CD4-positive, CD25-positive, alpha-beta regulatory T cell (primary cell): Measurements from ENCODE around the gene CD300C. TPM values are rescaled to one million over a fixed set of nuclear protein-coding genes. Genes with fewer than 3 reads are reported as not detected.

Experiments used
- ATAC-seq, 2 donors: fragments of 150-1000 bp; cut with Tn5 transposase; one replicate each; pipeline ENCODE4 v1.10.0; 2021; ENCODE audit warnings: low read depth in 2 of 2, moderate number of reproducible peaks in 2 of 2, moderate library complexity in 1 of 2
- DNase-seq, 3 donors: peaks; one replicate each; pipeline versions ENCODE4 v3.0.0 to v3.0.0-alpha.2; 2012 to 2022; ENCODE audit warnings: mixed read lengths in 1 of 3
- H3K27ac ChIP-seq: one replicate; pipeline ENCODE4 v1.7.0; 2013; ENCODE audit warnings: mild to moderate bottlenecking, low read length; ENCODE audit not compliant: insufficient read depth, poor library complexity, severe bottlenecking
- H3K27me3 ChIP-seq: one replicate; pipeline ENCODE4 v1.7.0; 2013; ENCODE audit warnings: low read length; ENCODE audit not compliant: control insufficient read depth, insufficient read depth
- H3K36me3 ChIP-seq: one replicate; pipeline ENCODE4 v1.7.0; 2013; ENCODE audit warnings: mild to moderate bottlenecking, low read length, moderate library complexity; ENCODE audit not compliant: control insufficient read depth, insufficient read depth
- H3K4me1 ChIP-seq: 2 replicates; pipeline ENCODE4 v1.7.0; 2013; ENCODE audit warnings: mild to moderate bottlenecking, low read length; ENCODE audit not compliant: insufficient read depth, control insufficient read depth, poor library complexity, severe bottlenecking
- H3K4me3 ChIP-seq: one replicate; pipeline ENCODE4 v1.7.0; 2013; ENCODE audit warnings: low read depth, mild to moderate bottlenecking, low read length, moderate library complexity
- H3K9me3 ChIP-seq, 2 experiments: 1 replicate in 1 of 2; 2 replicates in 1 of 2; pipeline ENCODE4 v1.7.0; 2013; ENCODE audit warnings: low read length in 2 of 2, mild to moderate bottlenecking in 1 of 2, moderate library complexity in 1 of 2; ENCODE audit not compliant: control insufficient read depth in 2 of 2
- H3K27ac Mint-ChIP-seq, 3 donors: one replicate each; pipeline ENCODE4 v1.8.0; 2020 to 2022; ENCODE audit warnings: mild to moderate bottlenecking in 3 of 3, mixed read lengths in 3 of 3, moderate library complexity in 2 of 3
- H3K27me3 Mint-ChIP-seq: one replicate; pipeline ENCODE4 v1.8.0; 2022; ENCODE audit warnings: mild to moderate bottlenecking, mixed read lengths
- H3K36me3 Mint-ChIP-seq: one replicate; pipeline ENCODE4 v1.8.0; 2020; ENCODE audit warnings: mixed read lengths
- H3K4me1 Mint-ChIP-seq, 4 donors: one replicate each; pipeline ENCODE4 v1.8.0; 2020 to 2022; ENCODE audit warnings: mixed read lengths in 4 of 4, mild to moderate bottlenecking in 1 of 4
- H3K4me3 Mint-ChIP-seq, 4 donors: one replicate each; pipeline ENCODE4 v1.8.0; 2020 to 2022; ENCODE audit warnings: mild to moderate bottlenecking in 4 of 4, mixed read lengths in 4 of 4, moderate library complexity in 3 of 4
- H3K9me3 Mint-ChIP-seq, 7 donors: one replicate each; pipeline ENCODE4 v1.8.0; 2020 to 2022; ENCODE audit warnings: mixed read lengths in 7 of 7, mild to moderate bottlenecking in 3 of 7, moderate library complexity in 2 of 7
- polyA plus RNA-seq, 4 donors: library from polyadenylated mRNA; unstranded; fragments of 300-500 nt; fragmentation: Illumina TruSeq; gene quantifications; one replicate each; pipeline ENCODE4 v1.2.3, GENCODE V29; 2021
- total RNA-seq: library from RNA; stranded (reverse); gene quantifications from one replicate; pipeline ENCODE4 v1.2.3, GENCODE V29; 2022

The CD300C gene
- total and polyA plus RNA-seq, 5 donors from 2014 or later, result 0.15 TPM; not detected in 4

DNA sequence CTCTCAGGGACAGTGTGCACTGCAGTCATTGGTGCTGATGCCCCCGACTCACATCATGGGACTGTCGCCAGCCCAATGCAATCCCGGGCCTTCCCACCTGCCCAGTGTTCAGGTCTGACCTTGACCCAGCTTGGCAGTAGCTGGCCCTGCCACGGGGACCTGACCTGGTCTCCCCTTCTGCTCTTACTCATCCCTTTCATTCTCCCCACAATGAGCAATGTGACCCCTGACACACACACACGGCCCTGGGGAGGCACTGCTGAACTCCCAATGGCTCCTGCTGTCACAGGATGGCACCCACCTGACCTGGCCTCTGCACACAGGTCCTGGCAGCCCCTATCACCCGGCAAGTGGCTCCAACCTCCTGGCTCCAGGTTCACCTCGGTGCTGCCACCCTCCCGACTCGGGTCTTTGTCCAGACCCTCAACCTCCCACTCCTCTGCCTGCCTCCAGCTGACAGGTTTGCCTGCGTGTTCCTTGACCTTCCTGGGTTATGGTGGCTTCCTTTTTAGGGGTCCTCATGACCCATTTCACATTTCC, 6.6 kb downstream of the CD300C start:
- no peaks in the 10 kb centered on the region for H3K4me1 Mint-ChIP-seq
- no peak overlapping the region for H3K4me3 ChIP-seq
- H3K9me3 Mint-ChIP-seq, result peaks cover 0 to 1% (median 0%) of the 10 kb centered on the region in 7 donors
- no peak overlapping the region for H3K27ac ChIP-seq
- no peak overlapping the region for H3K27ac Mint-ChIP-seq
- no peaks in the 10 kb centered on the region for H3K4me1 ChIP-seq
- DNase-seq (no peak), ATAC-seq (no peak)
- peaks cover 3% of the 10 kb centered on the region for H3K27me3 ChIP-seq
- H3K27me3 Mint-ChIP-seq, result peaks cover 8% of the 10 kb centered on the region
- no peaks in the 10 kb centered on the region for H3K9me3 ChIP-seq
- H3K36me3 ChIP-seq, result no peaks in the 10 kb centered on the region
- no peak overlapping the region for H3K4me3 Mint-ChIP-seq
- no peaks in the 10 kb centered on the region for H3K36me3 Mint-ChIP-seq

- Histone ChIP-seq H3K27me3 (peaks cover 12% of the 10 kb centered on the region), H3K27ac (no peak overlapping the region), H3K36me3 (no peaks in the 10 kb centered on the region), H3K4me1 (no peaks in the 10 kb centered on the region), H3K4me3 (no peak overlapping the region), H3K9me3 (no peaks in the 10 kb centered on the region)
- H3K27ac Mint-ChIP-seq, result no peak overlapping the region
- H3K27me3 Mint-ChIP-seq, result peaks cover 30% of the 10 kb centered on the region
- peaks cover 0 to 1% (median 0%) of the 10 kb centered on the region in 7 donors for H3K9me3 Mint-ChIP-seq
- no peaks in the 10 kb centered on the region for H3K36me3 Mint-ChIP-seq
- peaks cover 0 to 2% (median under 1%) of the 10 kb centered on the region in 4 donors for H3K4me1 Mint-ChIP-seq
- H3K4me3 Mint-ChIP-seq, result no peak overlapping the region
- no peak for DNase-seq
- ATAC-seq, result no peak
Observed at GRCh38 chr17:74536890-74537289, 9.0 kb downstream of the CD300C start.

GRCh38 chr17:74532115-74532514, 13.8 kb downstream of the CD300C start:
- H3K27me3 ChIP-seq, result peaks cover 14% of the 10 kb centered on the region
- peak in 1 of 2 donors; percentile 30 for ATAC-seq
- Mint-ChIP-seq H3K27ac (peak overlapping the region in 1 of 3 donors; percentile 77), H3K27me3 (peaks cover 39% of the 10 kb centered on the region), H3K4me1 (peaks cover 0 to 2% (median under 1%) of the 10 kb centered on the region in 4 donors), H3K9me3 (no peaks in the 10 kb centered on the region), H3K4me3 (no peak overlapping the region), H3K36me3 (no peaks in the 10 kb centered on the region)
- H3K9me3 ChIP-seq, result no peaks in the 10 kb centered on the region
- H3K4me3 ChIP-seq, result no peak overlapping the region
- DNase-seq, result no peak
- no peak overlapping the region for H3K27ac ChIP-seq
- no peaks in the 10 kb centered on the region for H3K36me3 ChIP-seq
- H3K4me1 ChIP-seq, result no peaks in the 10 kb centered on the region

DNA sequence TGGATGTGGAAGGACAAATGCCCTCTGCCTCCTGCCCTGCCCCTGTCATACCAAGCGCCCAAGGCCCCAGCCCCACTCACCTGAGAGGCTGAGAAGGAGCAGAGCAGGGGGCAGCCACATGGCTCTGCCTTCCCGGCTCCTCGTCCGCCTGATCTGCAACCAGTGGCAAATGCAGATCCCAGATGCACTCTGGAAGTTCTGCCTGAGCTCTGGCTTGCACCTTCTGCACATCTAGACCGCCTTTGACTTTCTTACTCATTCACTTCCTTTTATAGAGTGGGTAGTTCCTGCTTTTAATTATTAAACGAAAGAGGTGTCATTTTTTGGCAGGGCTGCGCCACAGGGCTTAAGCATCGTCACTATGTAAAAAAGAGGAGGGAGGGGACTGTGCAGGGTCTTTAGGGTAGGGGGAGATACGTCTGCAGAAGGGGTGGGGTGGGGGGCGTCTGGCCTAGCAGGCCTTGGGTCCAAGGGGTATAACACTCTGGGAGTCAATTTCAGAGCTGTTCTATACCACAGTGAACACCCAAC, 14.6 kb downstream of the CD300C start, which contains the start of gene CD300LB:
CD300LB (minus strand) TSS at position 245 of the 531 bp plus-strand sequence; CDS start at position 120, 125 bp downstream.
- peaks cover 45% of the 10 kb centered on the region for H3K27me3 Mint-ChIP-seq
- H3K27me3 ChIP-seq, result peaks cover 14% of the 10 kb centered on the region
- H3K4me3 Mint-ChIP-seq, result no peak within 1 kb of the TSS
- H3K36me3 Mint-ChIP-seq, result no peaks in the 10 kb centered on the region
- no peaks in the 10 kb centered on the region for H3K36me3 ChIP-seq
- DNase-seq (no peak), ATAC-seq (no peak)
- H3K4me3 ChIP-seq, result no peak within 1 kb of the TSS
- H3K4me1 Mint-ChIP-seq, result peaks cover 0 to 2% (median under 1%) of the 10 kb centered on the region in 4 donors
- H3K9me3 ChIP-seq, result no peaks in the 10 kb centered on the region
- H3K27ac ChIP-seq, result no peak within 1 kb of the TSS
- H3K9me3 Mint-ChIP-seq, result no peaks in the 10 kb centered on the region
- H3K27ac Mint-ChIP-seq, result peak within 1 kb of the TSS in 1 of 3 donors; percentile 77
- no peaks in the 10 kb centered on the region for H3K4me1 ChIP-seq

- H3K9me3 ChIP-seq, result no peaks in the 10 kb centered on the region
- Mint-ChIP-seq H3K27me3 (peaks cover 43% of the 10 kb centered on the region), H3K9me3 (no peaks in the 10 kb centered on the region), H3K36me3 (no peaks in the 10 kb centered on the region), H3K4me1 (peaks cover 0 to 2% (median under 1%) of the 10 kb centered on the region in 4 donors), H3K27ac (no peak overlapping the region), H3K4me3 (no peak overlapping the region)
- H3K27ac ChIP-seq, result no peak overlapping the region
- no peaks in the 10 kb centered on the region for H3K36me3 ChIP-seq
- ATAC-seq, result no peak
- peaks cover 14% of the 10 kb centered on the region for H3K27me3 ChIP-seq
- no peak overlapping the region for H3K4me3 ChIP-seq
- no peak for DNase-seq
- H3K4me1 ChIP-seq, result no peaks in the 10 kb centered on the region
Observed at GRCh38 chr17:74530831-74531150, 15.1 kb downstream of the CD300C start.

- ATAC-seq (no peak), DNase-seq (no peak)
- peaks cover 36% of the 10 kb centered on the region for H3K27me3 Mint-ChIP-seq
Observed at GRCh38 chr17:74529243-74529642, 16.7 kb downstream of the CD300C start.

GRCh38 chr17:74528491-74529199, 17.3 kb downstream of the CD300C start:
- H3K4me3 Mint-ChIP-seq, result no peak overlapping the region
- peaks cover 31% of the 10 kb centered on the region for H3K27me3 Mint-ChIP-seq

More at GRCh38 chr17:74529243-74529642, 16.7 kb downstream of the CD300C start:
- Mint-ChIP-seq H3K27ac (no peak overlapping the region), H3K9me3 (no peaks in the 10 kb centered on the region), H3K4me1 (peaks cover 0 to 2% (median under 1%) of the 10 kb centered on the region in 4 donors), H3K4me3 (no peak overlapping the region), H3K36me3 (no peaks in the 10 kb centered on the region)
- Histone ChIP-seq H3K27ac (no peak overlapping the region), H3K27me3 (peaks cover 10% of the 10 kb centered on the region), H3K9me3 (no peaks in the 10 kb centered on the region), H3K4me3 (no peak overlapping the region), H3K36me3 (no peaks in the 10 kb centered on the region), H3K4me1 (no peaks in the 10 kb centered on the region)

More at GRCh38 chr17:74528491-74529199, 17.3 kb downstream of the CD300C start:
- no peaks in the 10 kb centered on the region for H3K36me3 Mint-ChIP-seq
- Histone ChIP-seq H3K27ac (no peak overlapping the region), H3K4me3 (no peak overlapping the region), H3K27me3 (peaks cover 8% of the 10 kb centered on the region), H3K4me1 (no peaks in the 10 kb centered on the region), H3K36me3 (no peaks in the 10 kb centered on the region), H3K9me3 (no peaks in the 10 kb centered on the region)
- H3K27ac Mint-ChIP-seq, result no peak overlapping the region
- DNase-seq, result no peak
- peaks cover 0 to 2% (median under 1%) of the 10 kb centered on the region in 4 donors for H3K4me1 Mint-ChIP-seq
- no peaks in the 10 kb centered on the region for H3K9me3 Mint-ChIP-seq
- peak; percentile 45 for ATAC-seq
